ACC112 (cell line): Measurements from ENCODE around the gene ATXN10.

ENCODE experiments used
- H2AFZ ChIP-seq: fragments of 200-600 bp; sonication (generic); one replicate; pipeline ENCODE4 v1.6.0; 2017; ENCODE audit warnings: antibody characterized with exemption, low read length; ENCODE audit not compliant: unreplicated experiment
- H3K27ac ChIP-seq: fragments of 200-600 bp; sonication (generic); 2 replicates; pipeline ENCODE4 v1.5.1; 2014; ENCODE audit warnings: low read depth, mild to moderate bottlenecking, antibody characterized with exemption, low read length, moderate library complexity
- H3K27me3 ChIP-seq: fragments of 200-600 bp; sonication (generic); 2 replicates; pipeline ENCODE4 v1.6.1; 2014; ENCODE audit warnings: mild to moderate bottlenecking, antibody characterized with exemption, low read length, moderate library complexity, mixed read lengths; ENCODE audit not compliant: insufficient read depth
- H3K36me3 ChIP-seq: fragments of 200-600 bp; sonication (generic); 2 replicates; pipeline ENCODE4 v1.6.1; 2016; ENCODE audit warnings: mild to moderate bottlenecking, antibody characterized with exemption, low read length, moderate library complexity, mixed read lengths; ENCODE audit not compliant: insufficient read depth
- H3K4me1 ChIP-seq: fragments of 200-600 bp; sonication (generic); one replicate; pipeline ENCODE4 v1.6.1; 2016; ENCODE audit warnings: low read length, mixed read lengths; ENCODE audit not compliant: insufficient read depth, unreplicated experiment, control insufficient read depth
- H3K4me3 ChIP-seq: fragments of 200-600 bp; sonication (generic); 2 replicates; pipeline ENCODE4 v1.5.1; 2014; ENCODE audit warnings: mild to moderate bottlenecking, low read depth, low read length
- H3K79me2 ChIP-seq: fragments of 200-600 bp; sonication (generic); one replicate; pipeline ENCODE4 v1.6.0; 2016; ENCODE audit warnings: low read length; ENCODE audit not compliant: control insufficient read depth, unreplicated experiment, insufficient read depth

Gene ATXN10

GRCh38 chr22:45891996-45892621, 220.5 kb downstream of the ATXN10 start:
- no peak overlapping the region for H3K27ac ChIP-seq
- H3K79me2 ChIP-seq: no peaks in the 10 kb centered on the region
- no peaks in the 10 kb centered on the region for H3K36me3 ChIP-seq
- H3K4me1 ChIP-seq: no peaks in the 10 kb centered on the region
- H3K27me3 ChIP-seq: no peaks in the 10 kb centered on the region
- no peak overlapping the region for H3K4me3 ChIP-seq
- no peak overlapping the region for H2AFZ ChIP-seq

- Histone ChIP-seq H3K27ac (no peak overlapping the region), H2AFZ (no peak overlapping the region)
Measured at GRCh38 chr22:45892681-45893461, 221.2 kb downstream of the ATXN10 start.

GRCh38 chr22:45893516-45893915, 221.9 kb downstream of the ATXN10 start:
- no peaks in the 10 kb centered on the region for H3K27me3 ChIP-seq
- no peaks in the 10 kb centered on the region for H3K36me3 ChIP-seq
- no peaks in the 10 kb centered on the region for H3K4me1 ChIP-seq
- no peak overlapping the region for H3K4me3 ChIP-seq
- no peak overlapping the region for H3K27ac ChIP-seq
- H2AFZ ChIP-seq: no peak overlapping the region
- no peaks in the 10 kb centered on the region for H3K79me2 ChIP-seq

More at GRCh38 chr22:45892681-45893461, 221.2 kb downstream of the ATXN10 start:
- Histone ChIP-seq H3K79me2 (no peaks in the 10 kb centered on the region), H3K36me3 (no peaks in the 10 kb centered on the region), H3K4me3 (no peak overlapping the region), H3K27me3 (no peaks in the 10 kb centered on the region), H3K4me1 (no peaks in the 10 kb centered on the region)
